GM12875 (cell line): ENCODE results near the gene UQCC2.

Experiments
- H3K4me3 ChIP-seq: one replicate; pipeline ENCODE4 v1.5.1; 2011; ENCODE audit warnings: low read depth, low read length, control low read depth
- CTCF ChIP-seq: IDR thresholded peaks from 2 replicates; pipeline ENCODE4 v1.5.1; 2011; ENCODE audit warnings: low read depth, mild to moderate bottlenecking, control low read depth, inconsistent platforms, low read length, moderate library complexity, borderline replicate concordance; ENCODE audit not compliant: insufficient read depth

The UQCC2 gene

GRCh38 chr6:33726696-33727095 is 15.2 kb upstream of the UQCC2 start:
- no peak for TF ChIP-seq CTCF

DNA sequence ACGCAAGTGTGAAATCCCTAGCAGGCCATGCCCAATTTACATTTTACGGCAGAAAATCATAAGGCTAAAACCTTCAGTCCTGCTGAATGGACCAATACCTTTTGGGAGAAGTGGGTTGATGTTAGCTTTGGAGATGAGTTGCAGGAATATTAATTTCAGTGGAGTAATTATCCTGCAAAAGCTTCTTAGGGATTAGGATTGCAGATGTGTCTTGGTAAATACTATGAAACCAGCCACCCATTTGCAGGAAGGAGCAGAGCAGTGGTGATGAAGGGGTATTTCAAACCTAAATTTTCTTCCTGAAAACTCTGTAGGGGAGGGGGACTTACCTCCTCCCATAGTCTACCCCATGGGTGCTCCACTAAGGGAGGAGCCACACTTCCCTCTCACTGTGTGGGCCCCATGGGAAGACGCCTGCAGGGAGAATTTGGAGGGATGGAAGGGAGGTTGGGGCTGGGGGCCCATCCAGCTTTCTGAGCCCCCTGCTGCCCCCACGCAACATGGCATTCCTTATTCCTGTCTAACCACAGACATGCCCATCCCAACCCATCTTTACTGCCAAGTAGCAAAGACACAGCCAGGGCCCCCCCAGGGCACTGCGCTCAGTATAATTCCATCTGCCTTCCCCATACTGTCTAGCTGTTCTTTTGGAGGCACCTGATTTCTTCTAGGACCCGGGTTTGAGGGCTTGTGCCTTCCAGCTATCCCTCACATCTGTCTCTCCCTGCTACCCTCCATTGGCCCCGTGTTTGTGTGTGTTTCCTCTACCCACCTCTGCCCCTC is 14.6 kb upstream of the UQCC2 start:
- no peak overlapping the region for H3K4me3 ChIP-seq
- TF ChIP-seq CTCF = no peak

More at GRCh38 chr6:33726696-33727095, 15.2 kb upstream of the UQCC2 start:
- no peak overlapping the region for H3K4me3 ChIP-seq

GRCh38 chr6:33725222-33725621 is 13.7 kb upstream of the UQCC2 start:
- no peak for TF ChIP-seq CTCF
- H3K4me3 ChIP-seq = no peak overlapping the region

DNA sequence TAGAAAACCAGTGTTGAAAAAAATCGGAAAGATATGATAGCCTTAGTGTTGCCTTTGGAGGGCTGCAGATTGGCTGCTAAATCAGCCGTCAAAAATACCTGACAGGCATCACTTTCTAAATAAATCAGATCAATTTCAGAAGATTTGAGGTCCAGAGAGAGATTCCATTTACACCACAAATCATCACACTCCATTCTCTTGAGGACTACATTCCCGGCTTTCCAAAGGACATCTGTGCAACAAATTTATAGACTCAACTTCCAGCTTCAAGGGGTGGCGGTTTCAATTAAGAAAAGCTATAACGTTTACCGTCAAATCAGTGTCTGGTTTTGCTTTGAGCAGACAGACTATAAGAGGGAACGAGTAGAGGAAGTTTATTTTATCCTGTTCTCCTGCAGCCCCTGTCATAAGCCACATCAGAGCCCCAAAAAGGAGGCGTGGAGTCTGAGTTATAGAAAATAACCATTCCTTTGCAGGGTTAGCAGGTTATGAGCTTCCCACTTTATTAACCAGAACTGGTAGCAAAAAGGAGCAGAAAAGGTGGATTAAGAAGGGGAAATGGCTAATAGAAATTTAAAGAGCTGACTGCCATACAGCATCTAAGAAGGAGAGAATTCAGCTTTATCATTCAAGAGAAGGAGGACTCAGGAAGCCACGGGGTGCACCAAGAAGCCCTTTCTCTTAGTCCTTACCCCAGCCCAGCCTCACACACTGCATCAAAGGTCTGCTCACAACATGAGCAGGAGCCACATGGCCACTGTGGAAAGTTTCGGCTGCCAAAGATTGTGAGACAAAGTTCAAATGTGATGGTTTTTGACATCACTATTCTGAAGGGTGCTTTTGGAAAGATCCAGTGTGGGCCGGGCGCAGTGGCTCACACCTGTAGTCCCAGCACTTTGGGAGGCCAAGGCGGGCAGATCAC is 12.9 kb upstream of the UQCC2 start:
- TF ChIP-seq CTCF = no peak
- H3K4me3 ChIP-seq = no peak overlapping the region

- no peak overlapping the region for H3K4me3 ChIP-seq
- TF ChIP-seq CTCF = no peak
Observed at GRCh38 chr6:33723371-33724085, 12.0 kb upstream of the UQCC2 start.

GRCh38 chr6:33722103-33722623 is 10.7 kb upstream of the UQCC2 start:
- no peak for TF ChIP-seq CTCF
- no peak overlapping the region for H3K4me3 ChIP-seq
